ENCODE measurements around the gene CD24. TPM values are rescaled to one million over a fixed set of nuclear protein-coding genes. Genes with fewer than 3 reads are reported as not detected.
A peak's percentile ranks its signal among the peaks of the same experiment; 100 is the strongest.

Gene CD24
- total RNA-seq, 2 experiments from 2014 or later, result 198 to 382 TPM

- ChIA-PET CTCF (ENCODE audit: unreplicated experiment) (no interaction called here), POLR2A (interaction anchor here (0.6 to 1.0 kb wide), 3 partner anchors 9 to 203 kb away, joined by 3 read pairs; no protein-coding TSS in a partner anchor)
- BruUV-seq (replicated peaks), result no TSS peak
- Histone ChIP-seq H3K9me3 (ENCODE audit: low read length) (no peaks in the 10 kb centered on the region), H4K20me1 (ENCODE audit: insufficient read depth, low read length) (no peaks in the 10 kb centered on the region), H2AFZ (ENCODE audit: low read length) (no peak overlapping the region), H3K4me3 (ENCODE audit: low read depth, low read length, poor library complexity, severe bottlenecking) (no peak overlapping the region), H3K27ac (ENCODE audit: low read depth, low read length, poor library complexity, severe bottlenecking) (no peak overlapping the region), H3K4me2 (ENCODE audit: low read length) (no peak overlapping the region), H3K79me2 (ENCODE audit: insufficient read depth, low read depth, low read length) (no peaks in the 10 kb centered on the region), H3K36me3 (ENCODE audit: insufficient read depth, low read length) (no peaks in the 10 kb centered on the region), H3K9me2 (ENCODE audit: insufficient read depth, low read length) (no peaks in the 10 kb centered on the region), H3K4me1 (ENCODE audit: insufficient read depth, low read length, poor library complexity, severe bottlenecking) (no peaks in the 10 kb centered on the region)
- DNase-seq (ENCODE audit: low spot score), result no peak
- TF ChIP-seq EZH2phosphoT487 (IDR thresholded peaks at IDR 0.05; ENCODE audit: borderline replicate concordance, low read depth, low read length) (no peak), CTCF (conservative IDR thresholded peaks at IDR 0.05; ENCODE audit: low read length) (no peak)
- intact Hi-C loops (cut with micrococcal nuclease; ENCODE audit: unreplicated experiment), result no loop called here
These were observed 35.3 kb downstream of the CD24 start for GRCh38 chr6:106939208-106939607.

- Histone ChIP-seq H3K9me2 (ENCODE audit: insufficient read depth, low read length) (no peaks in the 10 kb centered on the region), H3K4me3 (ENCODE audit: low read depth, low read length, poor library complexity, severe bottlenecking) (no peak overlapping the region), H2AFZ (ENCODE audit: low read length) (no peak overlapping the region), H3K79me2 (ENCODE audit: insufficient read depth, low read depth, low read length) (no peaks in the 10 kb centered on the region), H3K27ac (ENCODE audit: low read depth, low read length, poor library complexity, severe bottlenecking) (no peak overlapping the region), H3K9me3 (ENCODE audit: low read length) (no peaks in the 10 kb centered on the region), H4K20me1 (ENCODE audit: insufficient read depth, low read length) (no peaks in the 10 kb centered on the region), H3K4me2 (ENCODE audit: low read length) (no peak overlapping the region), H3K36me3 (ENCODE audit: insufficient read depth, low read length) (no peaks in the 10 kb centered on the region), H3K4me1 (ENCODE audit: insufficient read depth, low read length, poor library complexity, severe bottlenecking) (no peaks in the 10 kb centered on the region)
- POLR2A ChIA-PET, result no interaction called here
- CTCF ChIA-PET (ENCODE audit: unreplicated experiment), result no interaction called here
- DNase-seq (ENCODE audit: low spot score), result peak; percentile 70
- TF ChIP-seq EZH2phosphoT487 (IDR thresholded peaks at IDR 0.05; ENCODE audit: borderline replicate concordance, low read depth, low read length) (no peak), CTCF (conservative IDR thresholded peaks at IDR 0.05; ENCODE audit: low read length) (no peak)
- BruUV-seq (replicated peaks), result no TSS peak
- intact Hi-C loops (cut with micrococcal nuclease; ENCODE audit: unreplicated experiment), result no loop called here
These were observed 46.8 kb downstream of the CD24 start for GRCh38 chr6:106927531-106928398.

GRCh38 chr6:106925948-106926347 lies 48.6 kb downstream of the CD24 start:
- Histone ChIP-seq H3K9me2 (ENCODE audit: insufficient read depth, low read length) (no peaks in the 10 kb centered on the region), H3K9me3 (ENCODE audit: low read length) (no peaks in the 10 kb centered on the region), H3K79me2 (ENCODE audit: insufficient read depth, low read depth, low read length) (no peaks in the 10 kb centered on the region), H3K27ac (ENCODE audit: low read depth, low read length, poor library complexity, severe bottlenecking) (no peak overlapping the region), H3K4me1 (ENCODE audit: insufficient read depth, low read length, poor library complexity, severe bottlenecking) (no peaks in the 10 kb centered on the region), H3K4me3 (ENCODE audit: low read depth, low read length, poor library complexity, severe bottlenecking) (no peak overlapping the region), H3K36me3 (ENCODE audit: insufficient read depth, low read length) (no peaks in the 10 kb centered on the region), H4K20me1 (ENCODE audit: insufficient read depth, low read length) (no peaks in the 10 kb centered on the region), H2AFZ (ENCODE audit: low read length) (no peak overlapping the region), H3K4me2 (ENCODE audit: low read length) (no peak overlapping the region)
- ChIA-PET POLR2A (no interaction called here), CTCF (ENCODE audit: unreplicated experiment) (no interaction called here)
- intact Hi-C loops (cut with micrococcal nuclease; ENCODE audit: unreplicated experiment), result no loop called here
- no TSS peak for BruUV-seq (replicated peaks)
- DNase-seq (ENCODE audit: low spot score), result no peak
- TF ChIP-seq CTCF (conservative IDR thresholded peaks at IDR 0.05; ENCODE audit: low read length) (no peak), EZH2phosphoT487 (IDR thresholded peaks at IDR 0.05; ENCODE audit: borderline replicate concordance, low read depth, low read length) (no peak)

Measured in OCI-LY7 (cell line).